ENCODE data around the gene BBIP1. TPM values are rescaled to one million over a fixed set of nuclear protein-coding genes. Genes with fewer than 3 reads are reported as not detected.

Gene BBIP1
- total RNA-seq, 2 experiments from 2014 or later = 34.3 to 48.8 TPM

- DNase-seq = peak; percentile 54
- intact Hi-C loops (cut with DNase I, micrococcal nuclease) = loop anchor here (1.0 to 5.0 kb wide), 3 partner anchors 15 to 89 kb away; partner anchors contain the start of genes BBIP1 (in 1 of the 2) and SHOC2 (in 1 of the 2)
- ATAC-seq = peak; percentile 89
- peaks cover 42% of the 10 kb centered on the region for H3K4me1 Mint-ChIP-seq
- H3K36me3 Mint-ChIP-seq (ENCODE audit: low read depth) = peaks cover 36% of the 10 kb centered on the region
- H3K27ac Mint-ChIP-seq = peak overlapping the region; percentile 93
- H3K27me3 Mint-ChIP-seq = no peaks in the 10 kb centered on the region
- no peaks in the 10 kb centered on the region for H3K9me3 Mint-ChIP-seq (ENCODE audit: low read depth)
- ChIA-PET POLR2A (interaction anchor here (0.7 to 2.7 kb wide), 3 partner anchors 9 to 65 kb away, joined by 3 to 24 read pairs (median 3); partner anchors contain the start of genes BBIP1 and SHOC2), CTCF (interaction anchor here (1.0 to 5.0 kb wide), 5 partner anchors 9 to 293 kb away, joined by 3 to 21 read pairs (median 4); partner anchors contain the start of genes BBIP1 and SHOC2)
- no peak overlapping the region for H3K4me3 Mint-ChIP-seq
Observed at GRCh38 chr10:110903280-110904278, 15.4 kb downstream of the BBIP1 start.

- peaks cover 49% of the 10 kb centered on the region for H3K4me1 Mint-ChIP-seq
- intact Hi-C loops (cut with DNase I, micrococcal nuclease) = loop anchor here (1.0 to 5.0 kb wide), 3 partner anchors 17 to 128 kb away; partner anchors contain the start of genes BBIP1 (in 1 of the 2) and SHOC2 (in 1 of the 2)
- DNase-seq (peak; percentile 75), ATAC-seq (peak; percentile 59)
- H3K36me3 Mint-ChIP-seq (ENCODE audit: low read depth) = peaks cover 43% of the 10 kb centered on the region
- no peaks in the 10 kb centered on the region for H3K9me3 Mint-ChIP-seq (ENCODE audit: low read depth)
- ChIA-PET CTCF (interaction anchor here (0.7 to 5.0 kb wide), 11 partner anchors 8 to 287 kb away, joined by 3 to 21 read pairs (median 3); partner anchors contain the start of genes BBIP1 and SHOC2), POLR2A (interaction anchor here (1.5 to 2.7 kb wide), 2 partner anchors 16 to 29 kb away, joined by 4 to 24 read pairs; partner anchors contain the start of genes BBIP1 and SHOC2)
- no peak overlapping the region for H3K4me3 Mint-ChIP-seq
- peak overlapping the region; percentile 93 for H3K27ac Mint-ChIP-seq
- no peaks in the 10 kb centered on the region for H3K27me3 Mint-ChIP-seq
Observed at GRCh38 chr10:110901954-110902819, 16.8 kb downstream of the BBIP1 start.

- H3K4me1 Mint-ChIP-seq = peaks cover 53% of the 10 kb centered on the region
- no peak overlapping the region for H3K27ac Mint-ChIP-seq
- intact Hi-C loops (cut with DNase I, micrococcal nuclease) = loop anchor here in 1 of 2 experiments (5.0 kb wide), 1 partner anchor 91 kb away; no protein-coding TSS in a partner anchor
- H3K4me3 Mint-ChIP-seq = no peak overlapping the region
- DNase-seq = no peak
- peaks cover 48% of the 10 kb centered on the region for H3K36me3 Mint-ChIP-seq (ENCODE audit: low read depth)
- ChIA-PET CTCF (interaction anchor here (0.6 to 5.0 kb wide), 10 partner anchors 7 to 289 kb away, joined by 3 to 21 read pairs (median 3); no protein-coding TSS in a partner anchor), POLR2A (interaction anchor here (0.6 to 1.5 kb wide), 2 partner anchors 28 to 56 kb away, joined by 3 to 4 read pairs; no protein-coding TSS in a partner anchor)
- no peaks in the 10 kb centered on the region for H3K27me3 Mint-ChIP-seq
- no peak for ATAC-seq
- no peaks in the 10 kb centered on the region for H3K9me3 Mint-ChIP-seq (ENCODE audit: low read depth)
Observed at GRCh38 chr10:110900983-110901382, 18.0 kb downstream of the BBIP1 start.

- DNase-seq = no peak
- H3K36me3 Mint-ChIP-seq (ENCODE audit: low read depth) = peaks cover 47% of the 10 kb centered on the region
- H3K27me3 Mint-ChIP-seq = no peaks in the 10 kb centered on the region
- intact Hi-C loops (cut with DNase I, micrococcal nuclease) = no loop called here
- peaks cover 48% of the 10 kb centered on the region for H3K4me1 Mint-ChIP-seq
- H3K4me3 Mint-ChIP-seq = no peak overlapping the region
- POLR2A ChIA-PET = no interaction called here
- H3K27ac Mint-ChIP-seq = peak overlapping the region; percentile 31
- H3K9me3 Mint-ChIP-seq (ENCODE audit: low read depth) = no peaks in the 10 kb centered on the region
- ATAC-seq = no peak
- CTCF ChIA-PET = interaction anchor here (0.7 to 1.0 kb wide), 5 partner anchors 9 to 191 kb away, joined by 3 to 6 read pairs (median 3); no protein-coding TSS in a partner anchor
Observed at GRCh38 chr10:110898391-110898790, 20.6 kb downstream of the BBIP1 start.

- ChIA-PET CTCF (interaction anchor here (0.5 to 2.4 kb wide), 14 partner anchors 10 to 1261 kb away, joined by 3 to 14 read pairs (median 4); partner anchors contain the start of gene BBIP1), POLR2A (no interaction called here)
- ATAC-seq (no peak), DNase-seq (no peak)
- H3K27me3 Mint-ChIP-seq = no peaks in the 10 kb centered on the region
- H3K9me3 Mint-ChIP-seq (ENCODE audit: low read depth) = no peaks in the 10 kb centered on the region
- H3K27ac Mint-ChIP-seq = no peak overlapping the region
- no peak overlapping the region for H3K4me3 Mint-ChIP-seq
- H3K36me3 Mint-ChIP-seq (ENCODE audit: low read depth) = peaks cover 42% of the 10 kb centered on the region
- intact Hi-C loops (cut with DNase I, micrococcal nuclease) = no loop called here
- peaks cover 40% of the 10 kb centered on the region for H3K4me1 Mint-ChIP-seq
Observed at GRCh38 chr10:110897184-110897583, 21.8 kb downstream of the BBIP1 start.

- ChIA-PET POLR2A (interaction anchor here (1.3 kb wide), 1 partner anchor 25 kb away, joined by 4 read pairs; the partner anchor contains the start of genes BBIP1 and SHOC2), CTCF (interaction anchor here (0.5 to 3.0 kb wide), 34 partner anchors 8 to 1243 kb away, joined by 3 to 22 read pairs (median 4); no protein-coding TSS in a partner anchor)
- intact Hi-C loops (cut with DNase I, micrococcal nuclease) = loop anchor here (1.0 to 5.0 kb wide), 7 partner anchors 19 to 283 kb away; no protein-coding TSS in a partner anchor
- H3K9me3 Mint-ChIP-seq (ENCODE audit: low read depth) = no peaks in the 10 kb centered on the region
- H3K27me3 Mint-ChIP-seq = no peaks in the 10 kb centered on the region
- DNase-seq (no peak), ATAC-seq (peak; percentile 87)
- peaks cover 41% of the 10 kb centered on the region for H3K36me3 Mint-ChIP-seq (ENCODE audit: low read depth)
- peaks cover 33% of the 10 kb centered on the region for H3K4me1 Mint-ChIP-seq
- H3K27ac Mint-ChIP-seq = no peak overlapping the region
- H3K4me3 Mint-ChIP-seq = no peak overlapping the region
Observed at GRCh38 chr10:110893559-110894179, 25.3 kb downstream of the BBIP1 start.

- ATAC-seq = peak; percentile 15
- no peak overlapping the region for H3K27ac Mint-ChIP-seq
- H3K36me3 Mint-ChIP-seq (ENCODE audit: low read depth) = peaks cover 37% of the 10 kb centered on the region
- no peak overlapping the region for H3K4me3 Mint-ChIP-seq
- no peaks in the 10 kb centered on the region for H3K27me3 Mint-ChIP-seq
- DNase-seq = no peak
- ChIA-PET CTCF (interaction anchor here (0.7 to 3.0 kb wide), 18 partner anchors 9 to 210 kb away, joined by 3 to 22 read pairs (median 4); no protein-coding TSS in a partner anchor), POLR2A (no interaction called here)
- H3K4me1 Mint-ChIP-seq = peaks cover 27% of the 10 kb centered on the region
- intact Hi-C loops (cut with DNase I, micrococcal nuclease) = loop anchor here (1.0 to 5.0 kb wide), 7 partner anchors 18 to 282 kb away; no protein-coding TSS in a partner anchor
- no peaks in the 10 kb centered on the region for H3K9me3 Mint-ChIP-seq (ENCODE audit: low read depth)
Observed at GRCh38 chr10:110892602-110893288, 26.2 kb downstream of the BBIP1 start.

- Mint-ChIP-seq H3K36me3 (ENCODE audit: low read depth) (peaks cover 48% of the 10 kb centered on the region), H3K27ac (no peak overlapping the region), H3K27me3 (no peaks in the 10 kb centered on the region), H3K4me1 (peaks cover 45% of the 10 kb centered on the region), H3K9me3 (ENCODE audit: low read depth) (no peaks in the 10 kb centered on the region), H3K4me3 (no peak overlapping the region)
- intact Hi-C loops (cut with DNase I, micrococcal nuclease) = loop anchor here in 1 of 2 experiments (10.0 kb wide), 1 partner anchor 583 kb away; the partner anchor contains the start of gene SMNDC1
- DNase-seq = no peak
- no peak for ATAC-seq
- ChIA-PET POLR2A (interaction anchor here (1.3 kb wide), 1 partner anchor 19 kb away, joined by 3 read pairs; no protein-coding TSS in a partner anchor), CTCF (interaction anchor here (0.9 to 1.9 kb wide), 8 partner anchors 9 to 215 kb away, joined by 3 to 14 read pairs (median 3); no protein-coding TSS in a partner anchor)
Observed at GRCh38 chr10:110887560-110887959, 31.4 kb downstream of the BBIP1 start.

- Mint-ChIP-seq H3K4me3 (no peak overlapping the region), H3K4me1 (peaks cover 54% of the 10 kb centered on the region), H3K9me3 (ENCODE audit: low read depth) (no peaks in the 10 kb centered on the region), H3K36me3 (ENCODE audit: low read depth) (peaks cover 50% of the 10 kb centered on the region), H3K27me3 (no peaks in the 10 kb centered on the region), H3K27ac (peak overlapping the region; percentile 69)
- DNase-seq = no peak
- ATAC-seq = peak; percentile 13
- POLR2A ChIA-PET = no interaction called here
- CTCF ChIA-PET = interaction anchor here (1.0 to 1.9 kb wide), 7 partner anchors 9 to 214 kb away, joined by 3 to 14 read pairs (median 3); no protein-coding TSS in a partner anchor
- intact Hi-C loops (cut with DNase I, micrococcal nuclease) = loop anchor here in 1 of 2 experiments (10.0 kb wide), 1 partner anchor 581 kb away; the partner anchor contains the start of gene SMNDC1
Observed at GRCh38 chr10:110885932-110886674, 32.9 kb downstream of the BBIP1 start.

Data from activated CD4-positive, alpha-beta T cell treated with anti-CD3 and anti-CD28 coated beads for 36 hours (primary cell).